ENCODE measurements around the gene FNDC3B. TPM values are rescaled to one million over a fixed set of nuclear protein-coding genes. Genes with fewer than 3 reads are reported as not detected.

FNDC3B gene
- total and polyA plus RNA-seq, 2 donors (not counting 3 experiments of a cell fraction or from before 2014, with no cell fraction given) = 91.6 to 295 TPM

DNA sequence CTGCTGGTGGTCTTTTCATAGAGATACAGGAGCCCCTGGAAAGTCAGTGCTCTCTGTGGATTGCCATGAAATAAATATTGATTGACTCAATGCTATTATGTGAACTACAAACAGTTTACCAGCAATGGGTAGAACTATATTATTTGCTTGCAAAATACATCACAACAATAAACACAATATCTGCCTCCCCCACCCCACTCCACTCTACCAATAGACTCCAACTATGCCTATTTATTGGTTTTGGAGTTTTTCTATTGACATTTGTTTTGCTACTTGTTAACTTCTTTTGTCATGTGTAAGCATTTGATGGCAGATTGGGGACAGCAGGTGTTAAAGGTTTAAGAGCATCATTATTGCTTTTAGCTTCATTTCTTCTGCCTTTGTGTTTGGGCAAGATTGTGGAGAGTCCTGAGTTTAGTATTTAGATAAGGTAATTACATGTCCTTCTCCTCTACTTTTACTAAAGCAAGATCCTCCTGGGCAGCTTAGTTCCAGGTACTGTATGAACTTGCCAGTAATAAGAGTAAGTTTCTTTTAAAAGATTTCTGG, 8.3 kb downstream of the FNDC3B start:
- Histone ChIP-seq H3K4me1 (ENCODE audit: control insufficient read depth, extremely low read depth, insufficient read depth, low read length) (peaks cover 28% of the 10 kb centered on the region), H3K9me1 (replicated peaks; ENCODE audit: control insufficient read depth, extremely low read depth, insufficient read depth, low read length) (no peaks in the 10 kb centered on the region), H3K4me3 (replicated peaks in 1 of 3; ENCODE audit: insufficient read depth in 1 of 3, low read depth in 1 of 3, low read length in 3 of 3) (no peak overlapping the region), H3K27ac (ENCODE audit: insufficient read depth, low read depth, low read length) (no peak overlapping the region), H3K79me2 (ENCODE audit: control insufficient read depth, insufficient read depth, low read length) (peaks cover 98% of the 10 kb centered on the region), H3K4me2 (ENCODE audit: insufficient read depth, low read length) (no peak overlapping the region), H3K9ac (replicated peaks; ENCODE audit: extremely low read depth, insufficient read depth, low read length) (no peak overlapping the region), H3K27me3 (ENCODE audit: control insufficient read depth in 2 of 2, insufficient read depth in 2 of 2, low read length in 2 of 2) (no peaks in the 10 kb centered on the region), H3K9me3 (replicated peaks; ENCODE audit: control insufficient read depth, insufficient read depth, low read length) (no peaks in the 10 kb centered on the region), H2AFZ (ENCODE audit: low read depth, low read length) (no peak overlapping the region), H4K20me1 (replicated peaks; ENCODE audit: control insufficient read depth, extremely low read depth, insufficient read depth, low read length) (peaks cover 22% of the 10 kb centered on the region), H3K36me3 (ENCODE audit: control insufficient read depth in 2 of 2, extremely low read depth in 1 of 2, insufficient read depth in 2 of 2, low read length in 2 of 2) (peaks cover 4 to 25% of the 10 kb centered on the region in 2 experiments)
- DNase-seq (ENCODE audit: low read depth, low spot score) = no peak
- intact Hi-C loops (cut with micrococcal nuclease) (loop anchor here (10.0 kb wide), 1 partner anchor 267 kb away; no protein-coding TSS in a partner anchor), dilution Hi-C loops (cut with MboI; ENCODE audit: extremely low pct_ligation_motif_present, low sequenced_read_pairs) (no loop called here)
- POLR2A ChIA-PET = interaction anchor here (1.3 kb wide), 1 partner anchor 8 kb away, joined by 3 read pairs; the partner anchor contains the start of gene FNDC3B
- TF ChIP-seq FOS (IDR thresholded peaks at IDR 0.05; ENCODE audit: borderline replicate concordance, insufficient read depth, low read length) = no peak
- TF ChIP-seq POLR2A (IDR thresholded peaks at IDR 0.05; ENCODE audit: low read depth, low read length) = no peak
- no peak for TF ChIP-seq MYC (IDR thresholded peaks at IDR 0.05; ENCODE audit: low read depth, low read length)
- no peak for TF ChIP-seq JUN (IDR thresholded peaks at IDR 0.05; ENCODE audit: borderline replicate concordance, insufficient read depth, insufficient read length, low read depth)
- TF ChIP-seq POLR2AphosphoS5 (IDR thresholded peaks at IDR 0.05; ENCODE audit: insufficient read depth, low read depth, low read length) = no peak
- TF ChIP-seq, protein P1, sequence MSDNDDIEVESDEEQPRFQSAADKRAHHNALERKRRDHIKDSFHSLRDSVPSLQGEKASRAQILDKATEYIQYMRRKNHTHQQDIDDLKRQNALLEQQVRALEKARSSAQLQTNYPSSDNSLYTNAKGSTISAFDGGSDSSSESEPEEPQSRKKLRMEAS (IDR thresholded peaks at IDR 0.05; ENCODE audit: insufficient read depth, insufficient read length) = no peak
- BruUV-seq (replicated peaks) = no TSS peak
- CTCF ChIA-PET = no interaction called here
- no peak for FAIRE-seq

DNA sequence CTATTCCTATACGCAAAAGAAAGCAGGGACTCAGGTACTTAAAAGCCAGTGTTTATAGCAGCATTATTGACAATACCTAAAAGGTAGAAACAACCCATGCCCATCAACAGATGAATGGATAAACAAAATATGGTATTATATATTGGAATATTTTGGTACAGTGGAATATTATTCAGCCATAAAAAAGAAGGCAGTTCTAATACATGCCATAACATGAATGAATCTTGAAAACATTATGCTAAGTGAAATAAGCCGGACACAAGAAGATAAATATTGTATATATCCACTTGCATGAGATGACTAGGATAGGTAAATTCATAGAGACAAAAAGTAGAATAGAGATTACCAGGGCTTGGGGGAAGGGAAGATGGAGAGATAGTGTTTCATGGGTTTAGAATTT, 9.2 kb downstream of the FNDC3B start:
- ChIA-PET CTCF (no interaction called here), POLR2A (interaction anchor here (1.3 kb wide), 1 partner anchor 9 kb away, joined by 3 read pairs; the partner anchor contains the start of gene FNDC3B)
- no peaks in the 10 kb centered on the region for H3K9me3 ChIP-seq (replicated peaks; ENCODE audit: control insufficient read depth, insufficient read depth, low read length)
- no peaks in the 10 kb centered on the region for H3K27me3 ChIP-seq (ENCODE audit: control insufficient read depth in 2 of 2, insufficient read depth in 2 of 2, low read length in 2 of 2)
- H3K9me1 ChIP-seq (replicated peaks; ENCODE audit: control insufficient read depth, extremely low read depth, insufficient read depth, low read length) = no peaks in the 10 kb centered on the region
- peaks cover 4 to 28% of the 10 kb centered on the region in 2 experiments for H3K36me3 ChIP-seq (ENCODE audit: control insufficient read depth in 2 of 2, extremely low read depth in 1 of 2, insufficient read depth in 2 of 2, low read length in 2 of 2)
- DNase-seq (ENCODE audit: low read depth, low spot score) (no peak), FAIRE-seq (no peak)
- H2AFZ ChIP-seq (ENCODE audit: low read depth, low read length) = no peak overlapping the region
- no peak overlapping the region for H3K27ac ChIP-seq (ENCODE audit: insufficient read depth, low read depth, low read length)
- no peak overlapping the region for H3K9ac ChIP-seq (replicated peaks; ENCODE audit: extremely low read depth, insufficient read depth, low read length)
- peaks cover 27% of the 10 kb centered on the region for H3K4me1 ChIP-seq (ENCODE audit: control insufficient read depth, extremely low read depth, insufficient read depth, low read length)
- intact Hi-C loops (cut with micrococcal nuclease) = loop anchor here (10.0 kb wide), 1 partner anchor 266 kb away; no protein-coding TSS in a partner anchor
- dilution Hi-C loops (cut with MboI; ENCODE audit: extremely low pct_ligation_motif_present, low sequenced_read_pairs) = no loop called here
- no peak overlapping the region for H3K4me2 ChIP-seq (ENCODE audit: insufficient read depth, low read length)
- BruUV-seq (replicated peaks) = no TSS peak
- H4K20me1 ChIP-seq (replicated peaks; ENCODE audit: control insufficient read depth, extremely low read depth, insufficient read depth, low read length) = peaks cover 25% of the 10 kb centered on the region
- H3K79me2 ChIP-seq (ENCODE audit: control insufficient read depth, insufficient read depth, low read length) = peaks cover 97% of the 10 kb centered on the region
- TF ChIP-seq POLR2A (IDR thresholded peaks at IDR 0.05; ENCODE audit: low read depth, low read length) (no peak), EZH2 (IDR thresholded peaks at IDR 0.05; ENCODE audit: borderline replicate concordance, low read depth, low read length, severe bottlenecking) (no peak), POLR2AphosphoS5 (IDR thresholded peaks at IDR 0.05; ENCODE audit: insufficient read depth, low read depth, low read length) (no peak), FOS (IDR thresholded peaks at IDR 0.05; ENCODE audit: borderline replicate concordance, insufficient read depth, low read length) (no peak), GATA2 (IDR thresholded peaks at IDR 0.05; ENCODE audit: insufficient read depth, insufficient read length, low read depth, low read length) (no peak), MYC (IDR thresholded peaks at IDR 0.05; ENCODE audit: low read depth, low read length) (no peak), JUN (IDR thresholded peaks at IDR 0.05; ENCODE audit: borderline replicate concordance, insufficient read depth, insufficient read length, low read depth) (no peak)
- TF ChIP-seq, protein P1 (IDR thresholded peaks at IDR 0.05; ENCODE audit: insufficient read depth, insufficient read length) = no peak
- TF ChIP-seq, protein P2, sequence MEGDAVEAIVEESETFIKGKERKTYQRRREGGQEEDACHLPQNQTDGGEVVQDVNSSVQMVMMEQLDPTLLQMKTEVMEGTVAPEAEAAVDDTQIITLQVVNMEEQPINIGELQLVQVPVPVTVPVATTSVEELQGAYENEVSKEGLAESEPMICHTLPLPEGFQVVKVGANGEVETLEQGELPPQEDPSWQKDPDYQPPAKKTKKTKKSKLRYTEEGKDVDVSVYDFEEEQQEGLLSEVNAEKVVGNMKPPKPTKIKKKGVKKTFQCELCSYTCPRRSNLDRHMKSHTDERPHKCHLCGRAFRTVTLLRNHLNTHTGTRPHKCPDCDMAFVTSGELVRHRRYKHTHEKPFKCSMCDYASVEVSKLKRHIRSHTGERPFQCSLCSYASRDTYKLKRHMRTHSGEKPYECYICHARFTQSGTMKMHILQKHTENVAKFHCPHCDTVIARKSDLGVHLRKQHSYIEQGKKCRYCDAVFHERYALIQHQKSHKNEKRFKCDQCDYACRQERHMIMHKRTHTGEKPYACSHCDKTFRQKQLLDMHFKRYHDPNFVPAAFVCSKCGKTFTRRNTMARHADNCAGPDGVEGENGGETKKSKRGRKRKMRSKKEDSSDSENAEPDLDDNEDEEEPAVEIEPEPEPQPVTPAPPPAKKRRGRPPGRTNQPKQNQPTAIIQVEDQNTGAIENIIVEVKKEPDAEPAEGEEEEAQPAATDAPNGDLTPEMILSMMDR (IDR thresholded peaks at IDR 0.05; ENCODE audit: extremely low read depth in 1 of 2, insufficient read depth in 1 of 2, low read depth in 1 of 2, low read length in 2 of 2) = no peak
- no peak overlapping the region for H3K4me3 ChIP-seq (replicated peaks in 1 of 3; ENCODE audit: insufficient read depth in 1 of 3, low read depth in 1 of 3, low read length in 3 of 3)
